BLaER1 (cell line): ENCODE measurements around the gene GPRASP1.

Source experiments
- H3K27ac ChIP-seq: shearing (Covaris generic); formaldehyde crosslinking; 2 replicates; pipeline ENCODE4 v1.8.1; 2022
- H3K27me3 ChIP-seq: shearing (Covaris generic); formaldehyde crosslinking; 2 replicates; pipeline ENCODE4 v1.8.1; 2022
- H3K36me3 ChIP-seq: shearing (Covaris generic); formaldehyde crosslinking; 2 replicates; pipeline ENCODE4 v1.8.1; 2022
- H3K4me1 ChIP-seq: shearing (Covaris generic); formaldehyde crosslinking; 2 replicates; pipeline ENCODE4 v1.8.1; 2022
- H3K4me2 ChIP-seq: shearing (Covaris generic); formaldehyde crosslinking; 2 replicates; pipeline ENCODE4 v1.8.1; 2022
- H3K4me3 ChIP-seq: shearing (Covaris generic); formaldehyde crosslinking; 2 replicates; pipeline ENCODE4 v1.8.1; 2022
- H3K9ac ChIP-seq: shearing (Covaris generic); formaldehyde crosslinking; 2 replicates; pipeline ENCODE4 v1.8.1; 2022
- H3K9me3 ChIP-seq: shearing (Covaris generic); formaldehyde crosslinking; 2 replicates; pipeline ENCODE4 v1.8.1; 2022
- H4K20me1 ChIP-seq: shearing (Covaris generic); formaldehyde crosslinking; 2 replicates; pipeline ENCODE4 v1.8.1; 2022
- Cebpa-rat ChIP-seq: shearing (Covaris generic); IDR thresholded peaks from 2 replicates; pipeline ENCODE4 v1.8.1; 2022

The GPRASP1 gene

DNA sequence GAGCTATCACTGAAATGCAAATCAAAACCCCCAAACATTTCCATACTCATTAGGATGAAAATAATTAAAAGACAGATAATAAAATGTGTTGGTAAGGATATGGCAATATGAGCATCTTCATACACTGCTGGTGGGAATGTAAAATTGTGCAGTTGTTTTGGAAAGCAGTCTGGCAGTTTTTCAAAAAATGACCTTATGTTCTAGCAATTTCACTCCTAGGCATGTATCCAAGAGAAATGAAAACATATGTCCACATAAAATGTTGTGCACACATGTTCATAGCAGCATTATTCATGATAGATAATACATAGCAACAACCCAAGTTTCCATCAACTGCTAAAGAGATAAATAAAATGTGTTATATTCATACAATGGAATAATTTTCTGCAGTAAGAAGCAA, 46.2 kb downstream of the GPRASP1 start:
- Histone ChIP-seq H3K36me3 (no peaks in the 10 kb centered on the region), H3K4me3 (no peak overlapping the region), H4K20me1 (no peaks in the 10 kb centered on the region), H3K9me3 (no peaks in the 10 kb centered on the region), H3K27ac (no peak overlapping the region), H3K27me3 (no peaks in the 10 kb centered on the region), H3K4me1 (no peaks in the 10 kb centered on the region), H3K4me2 (no peak overlapping the region), H3K9ac (no peak overlapping the region)
- no peak for TF ChIP-seq Cebpa-rat
